Kidney (tissue), 14 donors: ENCODE measurements around the gene MAOB. TPM values are rescaled to one million over a fixed set of nuclear protein-coding genes. Genes with fewer than 3 reads are reported as not detected.

Experiments used
- DNase-seq, 5 donors: peaks; one replicate each; pipeline ENCODE4 v3.0.0-alpha.2; 2013 to 2020
- FAIRE-seq: peaks from 2 replicates; lab custom pipeline; 2012; peaks lifted over from hg19 to GRCh38; lab: Jason Lieb, UNC
- H3K27ac ChIP-seq, 2 donors: one replicate each; pipeline ENCODE4 v1.7.0; 2013; ENCODE audit warnings: low read depth in 2 of 2, low read length in 2 of 2, inconsistent platforms in 1 of 2
- H3K27me3 ChIP-seq: one replicate; pipeline ENCODE4 v1.7.1; 2013; ENCODE audit warnings: low read length, inconsistent platforms; ENCODE audit not compliant: control insufficient read depth, insufficient read depth
- H3K36me3 ChIP-seq, 3 donors: one replicate each; pipeline versions ENCODE4 v1.7.0 to v1.7.1; 2013; ENCODE audit warnings: low read length in 3 of 3, control low read depth in 1 of 3, inconsistent platforms in 1 of 3; ENCODE audit not compliant: insufficient read depth in 3 of 3, control insufficient read depth in 2 of 3
- H3K4me1 ChIP-seq, 3 donors: one replicate each; pipeline versions ENCODE4 v1.7.0 to v1.7.1; 2013; ENCODE audit warnings: low read length in 3 of 3, inconsistent platforms in 1 of 3, low read depth in 1 of 3; ENCODE audit not compliant: control insufficient read depth in 2 of 3, insufficient read depth in 2 of 3
- H3K4me3 ChIP-seq, 3 donors: one replicate each; pipeline versions ENCODE4 v1.7.0 to v1.8.1; 2013; ENCODE audit warnings: low read length in 3 of 3, control low read depth in 1 of 3, inconsistent platforms in 1 of 3
- H3K9ac ChIP-seq, 3 donors: one replicate each; pipeline versions ENCODE4 v1.7.0 to v1.7.1; 2013; ENCODE audit warnings: low read length in 3 of 3, control low read depth in 1 of 3, inconsistent platforms in 1 of 3
- H3K9me3 ChIP-seq, 3 donors: one replicate each; pipeline versions ENCODE4 v1.7.0 to v1.7.1; 2013; ENCODE audit warnings: low read length in 3 of 3, control low read depth in 1 of 3, inconsistent platforms in 1 of 3; ENCODE audit not compliant: control insufficient read depth in 2 of 3, insufficient read depth in 1 of 3
- intact Hi-C: fragments of 100-400 bp; cut with DNase I; formaldehyde crosslinking; loops from one replicate; pipeline ENCODE4 v1.11.1; 2022
- polyA plus RNA-seq: library from polyadenylated mRNA; stranded (reverse); fragments of 350-450 nt; fragmentation: Illumina TruSeq; extraction: RNeasy Lipid Tissue Mini Kit (QIAGEN cat#74804); gene quantifications from one replicate; pipeline ENCODE4 v1.2.3, GENCODE V29; 2014; ENCODE audit warnings: low read depth, low replicate concordance; ENCODE audit not compliant: insufficient read depth
- total RNA-seq: library from RNA; stranded (reverse); fragmentation: NEBNext Ultra II Directional; extraction: Animal tissue kit (Norgen Biotek cat#: 25700); gene quantifications from one replicate; pipeline ENCODE4 v1.2.1, GENCODE V29; 2021
- TF ChIP-seq, protein P1 (sequence below): IDR thresholded peaks from 3 replicates; pipeline ENCODE4 v1.5.1; 2012; ENCODE audit warnings: mild to moderate bottlenecking, moderate library complexity, borderline replicate concordance; ENCODE audit not compliant: insufficient read depth; ENCODE audit errors: extremely low read depth
- donor health status: control.
- donor health status: control.
- donor health status: control.
- donor health status: control.
- donor health status: control.
- donor health status: DM: yes; HTN: yes; CAD: no.
- donor health status: Normal renal cell carcinoma (clear cell type).

The MAOB gene
- total and polyA plus RNA-seq, 2 donors from 2014 or later: 58.5 to 91.8 TPM

DNA sequence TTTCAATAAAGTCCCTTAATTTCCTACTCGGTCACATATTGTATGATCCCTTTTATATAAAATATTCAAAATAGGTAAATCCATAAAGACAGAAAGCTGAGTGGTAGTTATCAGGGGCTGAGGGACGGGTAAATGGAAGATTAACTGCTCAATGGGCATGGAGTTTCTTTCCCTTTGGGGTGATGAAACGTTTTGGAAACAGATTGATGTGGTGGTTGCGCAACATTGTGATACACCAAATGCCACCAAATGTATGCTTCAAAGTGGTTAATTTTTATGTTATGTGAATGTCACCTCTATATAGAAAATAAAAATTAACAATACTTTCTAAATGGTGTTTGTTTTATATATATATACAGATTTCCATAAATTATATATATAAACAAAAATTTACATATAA lies 15.0 kb upstream of the MAOB start:
- H3K4me3 ChIP-seq: no peak overlapping the region
- no peaks in the 10 kb centered on the region for H3K36me3 ChIP-seq
- no peaks in the 10 kb centered on the region for H3K9me3 ChIP-seq
- H3K27ac ChIP-seq: no peak overlapping the region
- peaks cover 0 to 6% (median 0%) of the 10 kb centered on the region in 3 donors for H3K4me1 ChIP-seq
- intact Hi-C loops: no loop called here
- H3K27me3 ChIP-seq: no peaks in the 10 kb centered on the region
- no peak overlapping the region for H3K9ac ChIP-seq
- FAIRE-seq: no peak
- no peak for DNase-seq
- TF ChIP-seq, protein P1, sequence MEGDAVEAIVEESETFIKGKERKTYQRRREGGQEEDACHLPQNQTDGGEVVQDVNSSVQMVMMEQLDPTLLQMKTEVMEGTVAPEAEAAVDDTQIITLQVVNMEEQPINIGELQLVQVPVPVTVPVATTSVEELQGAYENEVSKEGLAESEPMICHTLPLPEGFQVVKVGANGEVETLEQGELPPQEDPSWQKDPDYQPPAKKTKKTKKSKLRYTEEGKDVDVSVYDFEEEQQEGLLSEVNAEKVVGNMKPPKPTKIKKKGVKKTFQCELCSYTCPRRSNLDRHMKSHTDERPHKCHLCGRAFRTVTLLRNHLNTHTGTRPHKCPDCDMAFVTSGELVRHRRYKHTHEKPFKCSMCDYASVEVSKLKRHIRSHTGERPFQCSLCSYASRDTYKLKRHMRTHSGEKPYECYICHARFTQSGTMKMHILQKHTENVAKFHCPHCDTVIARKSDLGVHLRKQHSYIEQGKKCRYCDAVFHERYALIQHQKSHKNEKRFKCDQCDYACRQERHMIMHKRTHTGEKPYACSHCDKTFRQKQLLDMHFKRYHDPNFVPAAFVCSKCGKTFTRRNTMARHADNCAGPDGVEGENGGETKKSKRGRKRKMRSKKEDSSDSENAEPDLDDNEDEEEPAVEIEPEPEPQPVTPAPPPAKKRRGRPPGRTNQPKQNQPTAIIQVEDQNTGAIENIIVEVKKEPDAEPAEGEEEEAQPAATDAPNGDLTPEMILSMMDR: no peak

DNA sequence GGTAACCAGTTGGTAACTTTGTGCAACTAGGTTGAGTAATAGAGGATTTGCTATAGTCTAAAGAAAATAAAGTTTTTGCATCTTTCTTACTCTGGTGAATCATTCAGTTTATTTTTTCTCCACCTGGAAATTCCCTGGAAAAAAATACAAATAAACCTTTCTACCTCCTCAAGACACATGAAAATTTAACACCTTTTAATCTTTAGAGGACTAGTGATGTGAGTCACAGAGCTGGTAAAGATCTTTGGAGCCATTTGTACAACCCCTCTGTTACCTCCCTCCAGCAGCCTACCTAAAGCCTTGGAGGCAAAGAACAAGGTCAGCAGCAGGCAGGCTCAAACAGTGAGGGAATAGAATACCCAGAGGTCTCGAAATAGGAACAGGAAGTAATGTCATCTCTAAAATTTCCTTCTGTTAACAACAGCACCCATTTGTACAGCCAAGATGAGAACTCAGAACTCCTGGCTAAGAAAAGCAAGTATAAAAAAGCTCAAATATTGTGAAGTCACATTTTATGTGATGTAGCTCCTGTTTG lies 10.2 kb upstream of the MAOB start:
- Histone ChIP-seq H3K4me3 (no peak overlapping the region), H3K27me3 (no peaks in the 10 kb centered on the region), H3K36me3 (no peaks in the 10 kb centered on the region), H3K4me1 (no peaks in the 10 kb centered on the region), H3K9ac (no peak overlapping the region), H3K9me3 (no peaks in the 10 kb centered on the region), H3K27ac (no peak overlapping the region)
- TF ChIP-seq, protein P1: no peak
- FAIRE-seq (no peak), DNase-seq (no peak)
- intact Hi-C loops: no loop called here

DNA sequence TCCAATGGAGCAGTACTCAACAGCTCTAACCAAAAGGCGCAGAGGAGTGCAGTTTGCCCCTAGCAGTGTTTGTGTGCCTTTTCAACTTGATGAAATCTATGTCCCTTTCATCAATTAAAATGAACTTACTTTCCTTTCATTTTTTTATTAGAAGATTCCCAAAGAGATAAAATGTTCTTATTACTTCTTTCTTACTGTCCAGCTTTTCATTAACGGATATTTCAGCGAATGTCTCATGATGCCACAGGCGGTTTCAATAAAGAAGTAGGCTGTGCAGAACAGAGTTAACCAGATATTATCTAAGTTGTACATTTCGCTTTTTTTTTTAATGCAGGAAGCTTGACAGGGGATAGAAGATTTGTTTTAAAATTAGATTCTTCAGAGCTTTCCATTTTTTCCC lies 3.4 kb upstream of the MAOB start:
- intact Hi-C loops: no loop called here
- FAIRE-seq: no peak
- H3K9me3 ChIP-seq: no peaks in the 10 kb centered on the region
- H3K27ac ChIP-seq: no peak overlapping the region
- H3K27me3 ChIP-seq: no peaks in the 10 kb centered on the region
- H3K4me1 ChIP-seq: no peaks in the 10 kb centered on the region
- no peak overlapping the region for H3K9ac ChIP-seq
- TF ChIP-seq, protein P1: no peak
- DNase-seq: no peak
- no peak overlapping the region for H3K4me3 ChIP-seq
- H3K36me3 ChIP-seq: no peaks in the 10 kb centered on the region
